ENCODE data around the gene OOSP4B. TPM values are rescaled to one million over a fixed set of nuclear protein-coding genes. Genes with fewer than 3 reads are reported as not detected.

OOSP4B gene
- total and polyA plus RNA-seq, 2 experiments from 2014 or later = not detected

- no peaks in the 10 kb centered on the region for H3K4me1 ChIP-seq (ENCODE audit: insufficient read depth)
- DNase-seq (ENCODE audit: low spot score) = no peak
- no peaks in the 10 kb centered on the region for H4K20me1 ChIP-seq (ENCODE audit: insufficient read depth, poor library complexity, severe bottlenecking)
- no peaks in the 10 kb centered on the region for H3K36me3 ChIP-seq (replicated peaks; ENCODE audit: insufficient read depth, low read depth)
- H3K79me2 ChIP-seq = no peaks in the 10 kb centered on the region
- H3K4me3 ChIP-seq = no peak within 1 kb of the TSS
- no peak within 1 kb of the TSS for H3K4me2 ChIP-seq
- no peaks in the 10 kb centered on the region for H3K27me3 ChIP-seq
- no peak within 1 kb of the TSS for H3K27ac ChIP-seq
- H3K9me2 ChIP-seq (replicated peaks; ENCODE audit: insufficient read depth) = no peaks in the 10 kb centered on the region
- no peaks in the 10 kb centered on the region for H3K9me3 ChIP-seq (ENCODE audit: low read depth)
- no peak within 1 kb of the TSS for H2AFZ ChIP-seq
- 51% methylated on average over 8 of the region's 8 CpGs for WGBS (ENCODE audit: low lambda C conversion rate, missing lambda C conversion rate)
- no peak for TF ChIP-seq CTCF (IDR thresholded peaks at IDR 0.05; ENCODE audit: poor library complexity)
Measured at GRCh38 chr11:60056349-60056969, 39.5 kb downstream of the OOSP4B start, which contains the start of gene MS4A3. TSS of gene MS4A3 (plus strand) at chr11:60056665. CDS start at chr11:60061161, 4,496 bp downstream.

- 78% methylated on average over 3 of the region's 3 CpGs for WGBS (ENCODE audit: low lambda C conversion rate, missing lambda C conversion rate)
- no peak overlapping the region for H3K4me2 ChIP-seq
- H3K27me3 ChIP-seq = no peaks in the 10 kb centered on the region
- no peak for DNase-seq (ENCODE audit: low spot score)
- no peak overlapping the region for H3K27ac ChIP-seq
- no peaks in the 10 kb centered on the region for H4K20me1 ChIP-seq (ENCODE audit: insufficient read depth, poor library complexity, severe bottlenecking)
- H3K4me3 ChIP-seq = no peak overlapping the region
- H3K36me3 ChIP-seq (replicated peaks; ENCODE audit: insufficient read depth, low read depth) = no peaks in the 10 kb centered on the region
- TF ChIP-seq EZH2phosphoT487 (IDR thresholded peaks at IDR 0.05; ENCODE audit: low read depth, severe bottlenecking, unreplicated experiment) (no peak), CTCF (IDR thresholded peaks at IDR 0.05; ENCODE audit: poor library complexity) (no peak), EZH2 (IDR thresholded peaks at IDR 0.05; ENCODE audit: borderline replicate concordance) (no peak)
- no peaks in the 10 kb centered on the region for H3K9me2 ChIP-seq (replicated peaks; ENCODE audit: insufficient read depth)
- H3K4me1 ChIP-seq (ENCODE audit: insufficient read depth) = no peaks in the 10 kb centered on the region
- H2AFZ ChIP-seq = no peak overlapping the region
- H3K79me2 ChIP-seq = no peaks in the 10 kb centered on the region
- H3K9me3 ChIP-seq (ENCODE audit: low read depth) = no peaks in the 10 kb centered on the region
Measured at GRCh38 chr11:60059052-60059451, 42.1 kb downstream of the OOSP4B start.

GRCh38 chr11:60059521-60060240, 42.7 kb downstream of the OOSP4B start:
- Histone ChIP-seq H3K4me2 (no peak overlapping the region), H3K4me3 (no peak overlapping the region), H3K9me3 (ENCODE audit: low read depth) (no peaks in the 10 kb centered on the region), H3K27me3 (no peaks in the 10 kb centered on the region), H3K79me2 (no peaks in the 10 kb centered on the region), H3K27ac (no peak overlapping the region), H3K36me3 (replicated peaks; ENCODE audit: insufficient read depth, low read depth) (no peaks in the 10 kb centered on the region), H4K20me1 (ENCODE audit: insufficient read depth, poor library complexity, severe bottlenecking) (no peaks in the 10 kb centered on the region), H2AFZ (no peak overlapping the region), H3K9me2 (replicated peaks; ENCODE audit: insufficient read depth) (no peaks in the 10 kb centered on the region), H3K4me1 (ENCODE audit: insufficient read depth) (no peaks in the 10 kb centered on the region)
- 87% methylated on average over 4 of the region's 4 CpGs for WGBS (ENCODE audit: low lambda C conversion rate, missing lambda C conversion rate)
- no peak for DNase-seq (ENCODE audit: low spot score)
- TF ChIP-seq CTCF (IDR thresholded peaks at IDR 0.05; ENCODE audit: poor library complexity) (no peak), EZH2 (IDR thresholded peaks at IDR 0.05; ENCODE audit: borderline replicate concordance) (no peak)
